Breast epithelium (tissue), 4 donors: ENCODE results near the gene SMIM14. TPM values are rescaled to one million over a fixed set of nuclear protein-coding genes. Genes with fewer than 3 reads are reported as not detected.

ENCODE experiments used
- DNase-seq, 2 donors: peaks; one replicate each; pipeline ENCODE4 v3.0.0-alpha.2; 2019; ENCODE audit warnings: low spot score in 2 of 2
- H3K27ac ChIP-seq, 2 donors: fragments of 200-600 bp; sonication (generic) in 1 of 2; one replicate each; pipeline ENCODE4 v1.5.1; 2016 to 2019; ENCODE audit warnings: mild to moderate bottlenecking in 1 of 2
- H3K27me3 ChIP-seq, 2 donors: fragments of 200-600 bp; sonication (generic) in 1 of 2; one replicate each; pipeline versions ENCODE4 v1.5.1 to v1.6.0; 2017 to 2019; ENCODE audit warnings: control low read depth in 1 of 2, mild to moderate bottlenecking in 1 of 2
- H3K36me3 ChIP-seq: fragments of 200-600 bp; one replicate; pipeline ENCODE4 v1.5.1; 2019
- H3K4me1 ChIP-seq, 2 donors: fragments of 200-600 bp; sonication (generic); one replicate each; pipeline ENCODE4 v1.5.1; 2016 to 2019; ENCODE audit warnings: control low read depth in 1 of 2
- H3K4me3 ChIP-seq, 3 donors: fragments of 200-600 bp; sonication (generic); 1 replicate in 2 of 3; 2 replicates in 1 of 3; pipeline ENCODE4 v1.5.1; 2016 to 2019; ENCODE audit warnings: mild to moderate bottlenecking in 3 of 3, moderate library complexity in 2 of 3
- H3K9me3 ChIP-seq, 2 donors: fragments of 200-600 bp; sonication (generic) in 1 of 2; one replicate each; pipeline ENCODE4 v1.5.1; 2016 to 2019; ENCODE audit warnings: control low read depth in 1 of 2
- POLR2A ChIP-seq: fragments of 450-650 bp; IDR thresholded peaks from one replicate; pipeline ENCODE4 v1.6.1; 2016; ENCODE audit warnings: antibody characterized with exemption, mild to moderate bottlenecking, moderate library complexity
- POLR2AphosphoS5 ChIP-seq, 3 donors: sonication (generic); formaldehyde crosslinking; IDR thresholded peaks; one replicate each; pipeline ENCODE4 v1.6.1; 2017; ENCODE audit warnings: antibody characterized with exemption in 3 of 3
- intact Hi-C: fragments of 100-400 bp; cut with DNase I; formaldehyde crosslinking; loops from one replicate; pipeline ENCODE4 v1.15.1; 2023; ENCODE audit warnings: low total_unique reads
- total RNA-seq, 3 donors: library from RNA; depleted of rRNA; stranded (reverse); fragments of >200 nt; gene quantifications; one replicate each; pipeline ENCODE4 v1.1.0, GENCODE V29; 2016
- TF ChIP-seq, protein P1 (sequence below), 3 donors: fragments of 450-650 bp; IDR thresholded peaks; one replicate each; pipeline ENCODE4 v1.5.1; 2016 to 2017; ENCODE audit warnings: antibody characterized with exemption in 3 of 3, mild to moderate bottlenecking in 3 of 3, moderate library complexity in 3 of 3

SMIM14 gene
- total RNA-seq, 3 donors from 2014 or later: 38.7 to 71.0 (median 43.6) TPM

DNA sequence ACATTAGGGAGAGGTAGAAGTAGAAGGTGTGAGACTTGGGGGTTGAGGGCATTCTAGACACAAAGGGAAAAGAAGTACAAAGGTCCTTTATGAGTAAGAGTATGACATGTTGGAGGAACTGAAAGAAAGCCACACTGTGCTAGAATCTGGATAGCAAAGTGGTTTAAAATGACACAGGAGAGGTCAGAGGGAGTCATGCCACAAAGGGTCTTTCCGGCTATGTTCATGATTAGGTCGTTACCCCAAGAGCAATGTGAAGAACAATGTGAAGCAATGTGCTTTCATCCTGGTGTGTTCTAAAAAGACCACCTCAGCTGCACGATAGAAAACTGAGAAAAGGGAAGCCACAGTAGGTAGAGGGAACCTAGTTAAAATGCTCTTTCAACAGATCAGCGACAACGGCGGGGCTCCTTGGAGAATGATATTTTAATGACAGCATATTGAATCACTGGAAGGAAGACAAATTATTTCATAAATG, 29.2 kb downstream of the SMIM14 start:
- H3K4me1 ChIP-seq: no peaks in the 10 kb centered on the region
- no peaks in the 10 kb centered on the region for H3K9me3 ChIP-seq
- no peak overlapping the region for H3K4me3 ChIP-seq
- TF ChIP-seq POLR2AphosphoS5 (IDR thresholded peaks at IDR 0.05) (no peak), POLR2A (no peak)
- TF ChIP-seq, protein P1, sequence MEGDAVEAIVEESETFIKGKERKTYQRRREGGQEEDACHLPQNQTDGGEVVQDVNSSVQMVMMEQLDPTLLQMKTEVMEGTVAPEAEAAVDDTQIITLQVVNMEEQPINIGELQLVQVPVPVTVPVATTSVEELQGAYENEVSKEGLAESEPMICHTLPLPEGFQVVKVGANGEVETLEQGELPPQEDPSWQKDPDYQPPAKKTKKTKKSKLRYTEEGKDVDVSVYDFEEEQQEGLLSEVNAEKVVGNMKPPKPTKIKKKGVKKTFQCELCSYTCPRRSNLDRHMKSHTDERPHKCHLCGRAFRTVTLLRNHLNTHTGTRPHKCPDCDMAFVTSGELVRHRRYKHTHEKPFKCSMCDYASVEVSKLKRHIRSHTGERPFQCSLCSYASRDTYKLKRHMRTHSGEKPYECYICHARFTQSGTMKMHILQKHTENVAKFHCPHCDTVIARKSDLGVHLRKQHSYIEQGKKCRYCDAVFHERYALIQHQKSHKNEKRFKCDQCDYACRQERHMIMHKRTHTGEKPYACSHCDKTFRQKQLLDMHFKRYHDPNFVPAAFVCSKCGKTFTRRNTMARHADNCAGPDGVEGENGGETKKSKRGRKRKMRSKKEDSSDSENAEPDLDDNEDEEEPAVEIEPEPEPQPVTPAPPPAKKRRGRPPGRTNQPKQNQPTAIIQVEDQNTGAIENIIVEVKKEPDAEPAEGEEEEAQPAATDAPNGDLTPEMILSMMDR (IDR thresholded peaks at IDR 0.05): no peak
- no peaks in the 10 kb centered on the region for H3K36me3 ChIP-seq
- no peaks in the 10 kb centered on the region for H3K27me3 ChIP-seq
- H3K27ac ChIP-seq: no peak overlapping the region
- no peak for DNase-seq
- intact Hi-C loops: no loop called here

DNA sequence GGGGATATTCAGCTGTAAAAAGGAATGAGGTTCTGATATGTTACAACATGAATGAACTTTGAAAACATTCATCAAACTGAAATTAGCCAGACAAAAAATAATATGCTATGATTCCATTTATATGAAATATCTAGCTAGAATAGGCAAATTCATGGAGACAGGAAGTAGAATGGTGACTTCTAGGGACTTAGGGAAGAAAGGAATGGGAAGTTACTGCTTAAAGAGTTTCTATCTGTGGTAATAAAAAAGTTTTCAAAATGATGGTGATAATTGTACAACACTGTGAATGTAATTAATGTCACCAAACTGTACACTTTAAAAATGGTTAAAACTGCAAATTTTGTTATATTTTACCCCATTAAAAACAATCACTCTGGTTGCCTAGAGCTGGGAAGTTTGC, 30.2 kb downstream of the SMIM14 start:
- Histone ChIP-seq H3K27me3 (no peaks in the 10 kb centered on the region), H3K27ac (no peak overlapping the region), H3K4me3 (no peak overlapping the region), H3K4me1 (no peaks in the 10 kb centered on the region), H3K9me3 (no peaks in the 10 kb centered on the region), H3K36me3 (no peaks in the 10 kb centered on the region)
- TF ChIP-seq, protein P1 (IDR thresholded peaks at IDR 0.05): no peak
- no peak for TF ChIP-seq POLR2AphosphoS5 (IDR thresholded peaks at IDR 0.05)
- TF ChIP-seq POLR2A: no peak
- intact Hi-C loops: no loop called here
- DNase-seq: no peak

DNA sequence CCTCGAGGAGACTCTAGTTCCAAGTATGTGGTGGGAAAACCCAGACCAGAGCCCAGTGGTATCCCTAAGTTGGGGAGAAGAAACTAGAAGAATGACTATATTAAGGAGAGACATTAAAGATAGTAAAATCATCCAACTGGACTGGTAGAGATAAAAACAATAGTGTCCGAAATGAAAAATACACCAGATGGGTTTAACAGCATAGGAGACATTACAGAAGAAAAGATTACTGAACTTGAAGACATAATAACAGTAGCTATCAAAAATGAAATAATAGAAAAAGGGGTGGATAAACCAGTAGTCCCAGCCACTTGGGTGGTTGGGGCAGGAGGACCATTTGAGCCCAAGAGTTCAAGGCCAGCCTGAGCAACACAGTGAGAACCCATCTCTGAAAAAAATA, 31.9 kb downstream of the SMIM14 start:
- Histone ChIP-seq H3K36me3 (no peaks in the 10 kb centered on the region), H3K9me3 (no peaks in the 10 kb centered on the region), H3K27me3 (no peaks in the 10 kb centered on the region), H3K4me1 (no peaks in the 10 kb centered on the region), H3K4me3 (no peak overlapping the region), H3K27ac (no peak overlapping the region)
- intact Hi-C loops: no loop called here
- DNase-seq: no peak
- TF ChIP-seq POLR2AphosphoS5 (IDR thresholded peaks at IDR 0.05): no peak
- no peak for TF ChIP-seq POLR2A
- TF ChIP-seq, protein P1 (IDR thresholded peaks at IDR 0.05): no peak

DNA sequence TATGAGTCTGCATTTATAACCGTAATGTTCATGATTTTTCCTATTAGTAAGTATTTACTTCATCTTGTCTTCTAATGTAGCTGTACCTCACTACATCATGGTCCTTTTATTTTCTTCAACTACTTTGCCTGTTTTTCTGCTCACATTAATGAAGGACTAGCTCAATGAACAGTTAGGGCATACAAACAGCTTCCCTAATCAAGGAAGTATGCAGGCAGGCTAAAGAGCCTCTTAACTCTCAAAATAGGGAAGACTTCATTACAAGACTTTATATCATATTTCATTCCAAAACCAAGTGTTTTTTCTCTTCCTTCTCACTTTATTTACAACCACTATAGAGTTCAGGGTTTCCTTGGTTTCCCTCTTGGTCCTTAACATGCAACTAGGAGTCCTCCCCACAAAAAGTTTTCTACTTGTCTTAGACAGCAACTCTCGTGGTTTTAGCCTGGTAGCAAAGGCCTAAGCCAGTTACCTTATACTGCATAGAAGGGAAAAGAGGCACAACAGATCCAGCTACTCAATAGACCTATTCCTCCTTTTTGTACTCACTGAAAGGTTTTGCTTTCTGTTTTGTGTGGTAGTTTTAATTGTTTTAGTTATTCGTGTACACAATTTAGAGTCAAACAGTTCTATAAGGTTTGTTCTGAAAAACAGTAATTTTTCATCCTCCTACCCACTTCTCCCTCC, 40.8 kb downstream of the SMIM14 start:
- Histone ChIP-seq H3K27ac (no peak overlapping the region), H3K9me3 (no peaks in the 10 kb centered on the region), H3K4me3 (no peak overlapping the region), H3K27me3 (no peaks in the 10 kb centered on the region), H3K36me3 (no peaks in the 10 kb centered on the region), H3K4me1 (no peaks in the 10 kb centered on the region)
- no peak for DNase-seq
- intact Hi-C loops: no loop called here
- TF ChIP-seq POLR2A: no peak
- TF ChIP-seq POLR2AphosphoS5 (IDR thresholded peaks at IDR 0.05): no peak
- TF ChIP-seq, protein P1 (IDR thresholded peaks at IDR 0.05): no peak

DNA sequence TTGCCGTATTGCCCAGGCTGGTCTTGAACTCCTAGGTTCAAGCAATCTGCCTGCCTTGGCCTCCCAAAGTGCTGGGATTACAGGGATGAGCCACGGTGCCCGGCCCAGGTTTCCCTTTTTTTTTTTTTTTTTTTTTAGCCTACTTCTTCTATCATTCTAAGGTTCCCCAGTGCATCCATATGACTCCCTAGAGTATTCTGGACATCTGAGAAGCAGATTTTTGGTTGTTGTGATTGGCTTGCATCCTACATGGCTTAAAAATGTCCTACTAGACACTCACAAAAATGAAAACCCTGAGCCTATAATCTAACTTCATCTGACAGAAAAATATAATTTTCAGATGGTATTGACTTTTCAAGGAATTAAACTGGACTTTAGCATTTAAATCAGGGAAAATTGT, 41.7 kb downstream of the SMIM14 start:
- Histone ChIP-seq H3K27ac (no peak overlapping the region), H3K36me3 (no peaks in the 10 kb centered on the region), H3K9me3 (no peaks in the 10 kb centered on the region), H3K4me3 (no peak overlapping the region), H3K27me3 (no peaks in the 10 kb centered on the region), H3K4me1 (no peaks in the 10 kb centered on the region)
- no peak for DNase-seq
- TF ChIP-seq POLR2A: no peak
- TF ChIP-seq POLR2AphosphoS5 (IDR thresholded peaks at IDR 0.05): no peak
- TF ChIP-seq, protein P1 (IDR thresholded peaks at IDR 0.05): no peak
- intact Hi-C loops: no loop called here
